GM12865 (cell line): ENCODE measurements around the gene EPHB1.

Experiments
- DNase-seq: peaks from one replicate; pipeline ENCODE4 v3.0.0; 2010; ENCODE audit warnings: low read depth
- H3K4me3 ChIP-seq: 2 replicates; pipeline ENCODE4 v1.5.1; 2011; ENCODE audit warnings: mild to moderate bottlenecking, low read depth, low read length, control low read depth
- CTCF ChIP-seq: IDR thresholded peaks from 2 replicates; pipeline ENCODE4 v1.5.1; 2011; ENCODE audit warnings: low read length, control low read depth, low read depth, inconsistent platforms; ENCODE audit not compliant: insufficient read depth; ENCODE audit errors: missing control alignments

The EPHB1 gene

GRCh38 chr3:135237371-135238143 lies 442.5 kb downstream of the EPHB1 start:
- no peak overlapping the region for H3K4me3 ChIP-seq
- TF ChIP-seq CTCF, result no peak
- no peak for DNase-seq

- no peak for DNase-seq
- no peak overlapping the region for H3K4me3 ChIP-seq
- no peak for TF ChIP-seq CTCF
Observed at GRCh38 chr3:135238236-135238830, 443.3 kb downstream of the EPHB1 start.

GRCh38 chr3:135238871-135239614 lies 444.0 kb downstream of the EPHB1 start:
- no peak for TF ChIP-seq CTCF
- H3K4me3 ChIP-seq, result no peak overlapping the region
- DNase-seq, result no peak

GRCh38 chr3:135239615-135239884 lies 444.5 kb downstream of the EPHB1 start:
- no peak for TF ChIP-seq CTCF
- H3K4me3 ChIP-seq, result no peak overlapping the region
- no peak for DNase-seq

GRCh38 chr3:135240426-135240825 lies 445.4 kb downstream of the EPHB1 start:
- no peak overlapping the region for H3K4me3 ChIP-seq
- no peak for TF ChIP-seq CTCF
- peak; percentile 11 for DNase-seq

GRCh38 chr3:135242285-135242684 lies 447.2 kb downstream of the EPHB1 start:
- no peak overlapping the region for H3K4me3 ChIP-seq
- no peak for DNase-seq
- no peak for TF ChIP-seq CTCF

GRCh38 chr3:135243616-135244015 lies 448.6 kb downstream of the EPHB1 start:
- DNase-seq, result no peak
- no peak for TF ChIP-seq CTCF
- no peak overlapping the region for H3K4me3 ChIP-seq
